OCI-M1 (cell line): ENCODE measurements around the gene FGF12.

Experiments used
- DNase-seq: peaks from one replicate; lab custom pipeline; 2025; lab: John Stamatoyannopoulos, UW

Gene FGF12

GRCh38 chr3:192259661-192260060, 467.7 kb downstream of the FGF12 start:
- DNase-seq, result no peak

DNA sequence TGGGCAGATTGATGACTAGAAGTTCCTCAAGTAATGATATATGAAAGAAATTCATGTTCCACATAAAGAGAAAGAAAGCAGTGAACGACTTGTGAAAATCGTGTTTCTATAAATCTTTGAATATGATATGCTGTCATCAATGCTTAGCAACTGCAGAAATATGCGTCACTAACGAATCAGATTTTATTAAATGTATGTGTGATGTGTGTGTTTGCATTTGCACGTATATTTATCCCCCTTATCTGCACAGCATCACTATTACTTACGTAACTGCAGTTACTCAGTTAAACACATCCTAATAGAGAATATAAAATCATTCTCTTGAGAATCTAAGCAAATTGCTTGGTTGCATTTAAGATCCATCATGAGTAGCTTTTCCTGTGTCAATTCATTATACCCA, 468.6 kb downstream of the FGF12 start:
- DNase-seq, result no peak

- no peak for DNase-seq
These were observed 471.5 kb downstream of the FGF12 start for GRCh38 chr3:192255839-192256238.

DNA sequence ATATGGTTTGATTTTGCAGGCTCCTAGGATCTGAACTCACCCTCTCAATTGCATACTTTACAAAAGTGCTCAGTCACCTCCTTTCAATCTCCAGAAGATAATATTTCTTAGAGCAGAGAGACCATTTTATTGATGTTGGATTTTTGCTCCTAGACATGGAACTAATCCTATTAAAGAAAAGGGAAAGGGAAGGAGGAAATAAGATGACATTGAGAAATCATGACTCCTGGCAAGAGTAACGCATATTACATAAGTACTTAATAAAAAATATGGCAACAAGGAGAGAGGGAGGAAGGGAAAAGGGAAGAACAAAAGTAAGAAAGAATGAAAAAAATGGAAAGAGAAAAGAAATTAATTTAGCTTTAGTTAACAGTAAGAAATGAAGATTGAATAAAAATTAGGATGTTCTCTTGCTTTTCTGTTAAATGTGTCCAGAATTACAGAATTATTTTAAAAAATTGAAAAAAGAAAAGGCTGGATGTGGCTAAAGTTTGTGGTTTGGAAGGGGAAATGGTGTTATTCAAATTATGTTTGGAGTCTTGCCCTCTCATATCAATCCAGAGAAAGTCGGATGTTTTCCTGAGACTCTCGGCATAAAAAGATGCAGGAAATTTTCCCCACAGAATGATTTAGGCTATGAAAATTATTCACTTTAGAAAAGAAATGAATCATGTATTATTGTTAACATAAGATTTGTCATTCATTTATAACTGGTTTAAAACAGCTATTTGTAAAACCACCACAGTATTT, 474.0 kb downstream of the FGF12 start:
- no peak for DNase-seq

DNA sequence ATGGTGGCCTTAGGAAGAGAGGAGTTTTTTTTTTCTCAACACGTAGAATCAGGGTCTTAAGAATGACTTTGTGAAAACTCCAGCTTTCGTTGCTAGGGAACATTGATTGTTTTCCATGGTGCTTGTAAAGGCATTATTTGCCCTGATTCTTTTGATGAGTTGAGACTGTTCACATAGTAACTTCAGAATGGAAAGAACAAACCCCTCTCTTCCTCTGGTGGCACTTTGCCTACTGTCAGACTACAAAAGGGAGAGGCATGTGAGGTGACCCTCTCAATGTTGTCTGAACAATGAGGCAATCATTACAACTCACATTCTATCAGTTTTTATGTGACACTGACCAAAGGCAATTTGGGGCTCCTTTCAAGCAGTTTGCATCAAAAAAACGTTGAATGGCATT, 477.8 kb downstream of the FGF12 start:
- DNase-seq, result no peak

DNA sequence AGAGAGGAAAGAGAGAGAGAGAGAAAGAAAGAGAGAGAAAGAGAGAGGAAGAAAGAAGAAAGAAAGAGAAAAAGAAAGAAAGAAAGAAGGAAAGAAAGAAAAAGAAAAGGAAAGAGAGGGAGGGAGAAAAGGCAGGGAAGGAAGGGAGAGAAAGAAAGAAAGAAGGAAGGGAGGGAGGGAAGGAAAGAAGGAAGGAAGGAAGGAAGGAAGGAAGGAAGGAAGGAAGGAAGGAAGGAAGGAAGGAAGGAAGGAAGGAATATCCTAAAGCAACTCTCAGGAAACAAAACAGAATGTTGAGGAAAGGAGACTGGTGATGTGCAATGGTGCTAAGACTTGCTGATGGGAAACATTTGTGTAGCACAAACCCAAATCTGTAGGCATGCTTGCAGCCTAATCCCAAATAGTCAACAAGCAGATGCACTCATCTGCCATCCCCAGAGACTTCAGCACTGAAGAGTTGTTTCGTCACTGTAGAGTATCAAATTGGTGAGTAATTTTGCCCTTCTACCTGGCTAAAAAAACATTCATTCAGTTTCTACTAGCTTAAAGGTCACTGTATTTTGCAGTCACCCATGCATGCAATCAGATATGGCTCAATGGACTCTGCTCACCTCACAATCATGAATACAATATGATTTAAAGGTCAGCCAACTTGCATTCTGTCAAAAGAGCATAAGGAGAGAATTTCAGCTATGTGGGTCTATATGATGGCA, 480.3 kb downstream of the FGF12 start:
- DNase-seq, result no peak

DNA sequence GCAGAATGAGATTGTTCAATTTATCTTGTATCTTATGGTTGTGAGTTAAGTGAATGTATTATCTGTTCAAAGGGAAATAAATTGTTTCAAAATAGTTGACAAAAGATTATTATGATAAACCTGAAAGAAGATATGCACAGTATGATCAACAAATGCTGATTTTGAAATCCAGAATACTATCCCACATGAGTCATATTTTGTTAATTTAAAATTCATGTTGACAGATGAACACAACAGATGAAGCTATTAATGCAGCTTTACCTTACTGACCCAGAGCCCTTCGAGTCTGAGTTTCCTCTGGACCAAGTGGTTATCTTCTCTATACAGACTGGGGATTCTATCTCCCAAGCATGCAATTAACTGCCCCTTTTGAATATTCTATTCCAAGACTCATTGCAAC, 482.8 kb downstream of the FGF12 start:
- DNase-seq, result no peak

DNA sequence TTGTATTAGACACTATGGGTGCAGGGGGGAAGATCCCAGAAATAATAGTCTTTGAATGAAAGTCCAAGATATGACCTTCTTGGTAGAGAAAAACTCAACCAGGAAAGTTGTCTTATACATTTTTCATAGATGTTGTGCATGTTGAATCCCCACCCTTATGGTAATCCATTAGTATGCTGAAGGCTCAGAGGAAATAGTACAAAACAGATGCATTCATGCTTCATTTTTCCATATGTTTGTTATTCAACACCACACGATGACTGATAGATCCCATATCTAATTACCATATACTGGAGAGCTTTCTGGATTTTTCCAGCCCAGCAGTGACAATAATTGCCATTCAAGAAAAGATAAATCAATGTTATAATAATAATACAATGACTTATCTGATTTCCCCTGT, 487.4 kb downstream of the FGF12 start:
- DNase-seq, result no peak

DNA sequence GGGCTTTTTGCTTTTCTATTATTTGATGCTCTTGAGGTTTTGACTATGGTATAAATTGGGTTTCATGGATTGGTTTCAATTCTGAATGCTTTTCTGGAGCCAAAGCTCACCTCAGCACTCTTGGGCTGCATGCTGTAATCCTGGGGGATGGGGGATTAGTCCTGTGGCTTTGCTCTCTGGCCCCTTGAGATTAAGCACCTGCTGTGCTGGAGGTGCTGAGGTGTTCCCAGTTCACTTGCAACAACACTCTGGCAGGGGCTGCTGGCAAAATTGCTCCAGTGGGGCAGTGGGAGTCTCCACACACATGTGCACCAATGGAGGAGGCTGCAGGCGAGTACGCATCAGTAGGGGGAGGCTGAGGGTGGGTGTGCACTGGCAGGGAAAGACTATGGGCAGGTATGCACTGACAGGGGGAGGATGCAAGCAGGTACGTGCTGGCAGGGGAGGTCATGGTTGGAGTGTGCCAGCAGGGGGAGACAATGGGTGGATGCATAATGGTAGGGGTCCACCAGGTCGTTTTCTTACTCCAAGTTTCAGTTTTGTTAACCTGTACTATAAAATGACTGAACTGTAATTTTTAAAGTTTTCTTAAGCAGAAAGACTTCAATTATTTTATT, 489.2 kb downstream of the FGF12 start:
- DNase-seq, result no peak

DNA sequence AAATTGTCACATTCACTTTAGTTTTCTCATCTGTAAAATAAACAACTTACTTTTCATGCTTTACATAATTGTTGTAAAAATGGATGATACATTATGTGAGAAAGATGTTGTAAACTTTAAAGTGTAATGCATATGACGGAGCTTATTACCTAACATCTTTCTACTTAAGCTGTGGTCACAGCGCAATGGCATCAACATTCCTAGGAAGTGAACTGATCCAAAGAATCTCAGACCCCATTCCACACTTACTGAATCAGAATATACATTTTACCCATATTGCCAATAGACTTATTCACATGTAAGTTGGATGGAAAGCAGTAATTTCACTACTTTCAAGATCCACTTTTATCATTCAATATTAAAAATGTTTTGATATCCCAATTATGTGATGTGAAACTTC, 497.5 kb downstream of the FGF12 start:
- no peak for DNase-seq

GRCh38 chr3:192224634-192225155, 502.6 kb downstream of the FGF12 start:
- no peak for DNase-seq

- no peak for DNase-seq
These were observed 503.5 kb downstream of the FGF12 start for GRCh38 chr3:192223815-192224214.

GRCh38 chr3:192220915-192221314, 506.4 kb downstream of the FGF12 start:
- DNase-seq, result no peak

GRCh38 chr3:192219926-192220325, 507.4 kb downstream of the FGF12 start:
- no peak for DNase-seq

DNA sequence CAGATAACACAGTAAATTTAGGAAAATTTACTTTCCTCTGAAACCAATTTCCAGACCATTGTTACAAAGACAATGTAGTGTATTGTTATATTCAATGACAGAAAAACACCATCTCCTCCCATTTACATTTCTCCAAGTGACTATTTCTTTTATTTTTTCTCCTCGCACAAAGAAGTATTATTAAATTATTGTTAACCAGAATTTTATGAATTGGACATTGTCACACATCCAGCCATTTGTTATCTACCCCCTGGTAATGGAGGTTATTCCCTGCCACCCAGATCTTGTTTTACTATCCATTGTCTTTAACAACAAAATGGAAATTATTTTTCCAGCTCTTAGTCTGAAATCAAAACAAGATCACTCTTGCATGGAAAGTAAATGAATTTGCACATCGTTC, 511.3 kb downstream of the FGF12 start:
- no peak for DNase-seq

DNA sequence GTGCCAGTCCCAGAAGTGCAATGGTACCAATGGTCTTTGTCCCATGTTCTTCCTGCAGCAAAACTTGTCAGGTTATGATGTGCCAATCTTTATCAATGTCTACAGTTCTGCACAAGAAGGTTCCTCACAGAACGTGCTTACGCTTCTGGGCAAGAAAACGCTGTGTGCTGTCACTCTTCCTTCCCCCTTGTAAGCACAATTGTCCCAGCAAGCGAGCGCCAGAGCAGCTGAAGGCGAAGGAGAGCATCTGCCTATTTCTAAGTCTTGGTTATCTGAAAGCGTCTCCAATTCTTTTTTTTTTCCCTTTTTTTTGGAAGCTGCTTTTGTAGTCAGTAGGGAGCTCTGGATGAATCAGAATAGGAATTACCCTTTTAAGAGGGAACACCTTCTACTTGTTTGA, 514.4 kb downstream of the FGF12 start:
- no peak for DNase-seq

- DNase-seq, result no peak
These were observed 515.0 kb downstream of the FGF12 start for GRCh38 chr3:192212335-192212734.

DNA sequence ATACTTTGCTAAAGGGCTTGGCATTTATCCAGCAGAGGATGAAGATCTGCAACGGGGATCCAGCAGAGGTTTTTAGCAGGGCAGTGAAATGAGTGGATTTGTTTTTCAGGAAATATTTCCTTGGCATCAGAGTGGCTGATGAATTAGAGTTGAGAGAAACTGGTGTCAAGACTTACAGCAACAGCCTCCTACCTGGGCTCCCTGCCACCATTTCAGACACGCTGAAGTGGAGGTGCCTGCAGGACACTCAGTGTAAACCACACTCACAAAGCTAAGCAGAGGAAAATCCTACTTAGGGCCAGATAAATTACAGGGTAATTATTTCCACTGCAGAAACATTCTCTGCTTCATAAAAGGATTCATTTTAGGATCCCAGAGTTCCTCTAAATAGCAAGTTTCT, 519.7 kb downstream of the FGF12 start:
- DNase-seq, result no peak

DNA sequence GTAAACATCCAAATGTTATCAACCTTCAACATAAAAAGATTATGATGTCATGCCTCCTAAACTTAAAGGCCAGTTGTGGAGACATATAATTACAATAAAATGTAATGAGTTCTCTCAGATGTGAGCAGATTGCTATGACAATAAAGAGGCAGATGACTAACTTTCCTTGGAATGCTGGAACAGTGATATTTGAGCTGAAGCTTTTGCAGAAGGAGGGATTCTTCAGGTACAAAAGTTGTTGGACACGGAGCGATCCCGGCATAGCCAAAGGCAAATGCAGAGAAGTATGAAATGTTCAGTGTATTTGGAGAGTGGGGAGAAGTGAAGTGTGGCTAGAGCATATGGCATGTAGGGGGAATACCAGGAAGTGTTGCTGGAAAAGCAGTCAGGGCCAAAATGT, 520.1 kb downstream of the FGF12 start:
- DNase-seq, result no peak

- no peak for DNase-seq
These were observed 533.3 kb downstream of the FGF12 start for GRCh38 chr3:192194085-192194484.

GRCh38 chr3:192188218-192188835, 539.0 kb downstream of the FGF12 start:
- DNase-seq, result peak; percentile 59

- no peak for DNase-seq
These were observed 539.8 kb downstream of the FGF12 start for GRCh38 chr3:192187485-192188051.
